Prostate gland (tissue), 2 donors: ENCODE measurements around the gene GALNT15. TPM values are rescaled to one million over a fixed set of nuclear protein-coding genes. Genes with fewer than 3 reads are reported as not detected.

Experiments
- DNase-seq: peaks from one replicate; pipeline ENCODE4 v3.0.0-alpha.2; 2019; ENCODE audit warnings: low spot score
- H3K27ac ChIP-seq, 2 donors: fragments of 200-600 bp; sonication (generic); 2 replicates each; pipeline ENCODE4 v1.5.1; 2017 to 2019
- H3K27me3 ChIP-seq: fragments of 200-600 bp; sonication (generic); replicated peaks from 2 replicates; pipeline ENCODE4 v1.5.1; 2019; ENCODE audit not compliant: insufficient read depth
- H3K36me3 ChIP-seq, 2 donors: fragments of 200-600 bp; sonication (generic); 1 replicate in 1 of 2; 2 replicates in 1 of 2; pipeline versions ENCODE4 v1.5.1 to v1.8.1; 2017 to 2019
- H3K4me1 ChIP-seq: fragments of 200-600 bp; sonication (generic); replicated peaks from 2 replicates; pipeline ENCODE4 v1.5.1; 2019
- H3K4me3 ChIP-seq, 2 donors: fragments of 200-600 bp; sonication (generic); 2 replicates each; pipeline ENCODE4 v1.5.1; 2017 to 2019
- H3K9me3 ChIP-seq: fragments of 200-600 bp; sonication (generic); 2 replicates; pipeline ENCODE4 v1.5.1; 2017
- CTCF ChIP-seq, 4 experiments: fragments of 200-600 bp in 2 of 4; fragments of 450-650 bp in 2 of 4; sonication (generic) in 2 of 4; IDR thresholded peaks; 1 replicate in 3 of 4; 2 replicates in 1 of 4; pipeline ENCODE4 v1.5.1; 2016 to 2019; ENCODE audit warnings: antibody characterized with exemption in 4 of 4, mild to moderate bottlenecking in 2 of 4, moderate library complexity in 2 of 4
- POLR2A ChIP-seq: fragments of 450-650 bp; IDR thresholded peaks from one replicate; pipeline ENCODE4 v1.6.1; 2016; ENCODE audit warnings: antibody characterized with exemption, mild to moderate bottlenecking
- POLR2AphosphoS5 ChIP-seq: sonication (generic); formaldehyde crosslinking; IDR thresholded peaks from one replicate; pipeline ENCODE4 v1.6.1; 2017; ENCODE audit warnings: antibody characterized with exemption
- WGBS: methylation state at CpG from one replicate; pipeline ENCODE4 v1.1.5; 2018; 5-methylcytosine and 5-hydroxymethylcytosine counted together
- intact Hi-C: fragments of 100-400 bp; cut with DNase I; formaldehyde crosslinking; loops from one replicate; pipeline ENCODE4 v1.14.2; 2022
- total RNA-seq, 2 donors: library from RNA; depleted of rRNA; stranded (reverse); fragments of >200 nt; gene quantifications; one replicate each; pipeline ENCODE4 v1.1.0, GENCODE V29; 2016

The GALNT15 gene
- total RNA-seq, 2 donors from 2014 or later = 6.0 to 7.6 TPM

- 78% methylated on average over 5 of the region's 5 CpGs for WGBS
- DNase-seq = no peak
- Histone ChIP-seq H3K27me3 (no peaks in the 10 kb centered on the region), H3K36me3 (no peaks in the 10 kb centered on the region), H3K27ac (no peak overlapping the region), H3K4me1 (no peaks in the 10 kb centered on the region), H3K9me3 (no peaks in the 10 kb centered on the region), H3K4me3 (no peak overlapping the region)
- intact Hi-C loops = loop anchor here (5.0 to 10.0 kb wide), 3 partner anchors 201 to 614 kb away; no protein-coding TSS in a partner anchor
- TF ChIP-seq POLR2A = no peak
- TF ChIP-seq POLR2AphosphoS5 = no peak
- TF ChIP-seq CTCF (IDR thresholded peaks at IDR 0.05) = no peak
These were observed 74.1 kb downstream of the GALNT15 start for GRCh38 chr3:16248556-16248955.

GRCh38 chr3:16249336-16249735, 74.9 kb downstream of the GALNT15 start:
- Histone ChIP-seq H3K4me3 (no peak overlapping the region), H3K27ac (no peak overlapping the region), H3K4me1 (no peaks in the 10 kb centered on the region), H3K27me3 (no peaks in the 10 kb centered on the region), H3K9me3 (no peaks in the 10 kb centered on the region), H3K36me3 (no peaks in the 10 kb centered on the region)
- TF ChIP-seq CTCF (IDR thresholded peaks at IDR 0.05) = no peak
- no peak for DNase-seq
- WGBS = 32% methylated on average over 3 of the region's 3 CpGs
- intact Hi-C loops = loop anchor here (5.0 to 10.0 kb wide), 3 partner anchors 202 to 615 kb away; no protein-coding TSS in a partner anchor

GRCh38 chr3:16249886-16250285, 75.4 kb downstream of the GALNT15 start:
- intact Hi-C loops = loop anchor here (5.0 to 10.0 kb wide), 3 partner anchors 203 to 615 kb away; no protein-coding TSS in a partner anchor

GRCh38 chr3:16251316-16252085, 77.0 kb downstream of the GALNT15 start:
- Histone ChIP-seq H3K4me1 (no peaks in the 10 kb centered on the region), H3K4me3 (no peak overlapping the region), H3K27me3 (no peaks in the 10 kb centered on the region), H3K9me3 (no peaks in the 10 kb centered on the region), H3K27ac (no peak overlapping the region), H3K36me3 (no peaks in the 10 kb centered on the region)
- DNase-seq = no peak
- TF ChIP-seq CTCF (IDR thresholded peaks at IDR 0.05) = no peak
- no peak for TF ChIP-seq POLR2A
- TF ChIP-seq POLR2AphosphoS5 = no peak
- WGBS = 73% methylated on average over 9 of the region's 9 CpGs
- intact Hi-C loops = no loop called here

More at GRCh38 chr3:16249886-16250285, 75.4 kb downstream of the GALNT15 start:
- TF ChIP-seq POLR2AphosphoS5 = no peak
- no peak for TF ChIP-seq CTCF (IDR thresholded peaks at IDR 0.05)
- no peak for TF ChIP-seq POLR2A
- DNase-seq = no peak
- Histone ChIP-seq H3K4me3 (no peak overlapping the region), H3K27ac (no peak overlapping the region), H3K4me1 (no peaks in the 10 kb centered on the region), H3K9me3 (no peaks in the 10 kb centered on the region), H3K27me3 (no peaks in the 10 kb centered on the region), H3K36me3 (no peaks in the 10 kb centered on the region)
- 56% methylated on average over 3 of the region's 3 CpGs for WGBS
